HG02885 (cell line): ENCODE results near the gene FOXP1.

Source experiments
- ATAC-seq: cut with Tn5 transposase; IDR thresholded peaks from one replicate; pipeline ENCODE4 v1.9.1; 2021; ENCODE audit warnings: mild to moderate bottlenecking; ENCODE audit not compliant: unreplicated experiment, poor library complexity

FOXP1 gene

DNA sequence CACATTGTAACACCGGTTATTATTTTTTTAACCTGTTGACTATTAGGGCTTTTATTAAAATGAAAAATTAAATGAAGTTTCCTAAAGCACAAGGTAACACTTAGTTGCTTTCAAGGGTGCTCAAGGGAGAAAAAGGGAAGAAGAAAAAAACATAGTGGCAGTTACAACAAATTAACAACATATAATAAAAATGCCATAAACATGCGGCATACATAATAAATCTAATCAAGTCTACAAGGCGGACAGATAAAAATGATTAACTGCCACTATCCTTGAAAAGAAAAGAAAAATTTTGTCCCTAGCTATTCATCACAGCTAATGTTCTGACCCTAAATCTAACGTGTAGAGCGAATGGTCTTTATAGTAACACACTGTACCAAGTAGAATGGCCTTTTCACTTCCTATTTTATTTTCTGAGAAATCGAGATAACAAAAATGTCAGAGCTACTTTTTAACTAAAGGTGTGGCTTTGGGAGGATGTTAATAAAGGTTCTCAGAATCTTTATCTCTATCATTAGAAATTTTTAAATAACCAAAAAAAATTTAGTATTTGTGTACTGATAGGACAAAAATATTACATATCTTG lies 194.9 kb downstream of the FOXP1 start:
- ATAC-seq: no peak

DNA sequence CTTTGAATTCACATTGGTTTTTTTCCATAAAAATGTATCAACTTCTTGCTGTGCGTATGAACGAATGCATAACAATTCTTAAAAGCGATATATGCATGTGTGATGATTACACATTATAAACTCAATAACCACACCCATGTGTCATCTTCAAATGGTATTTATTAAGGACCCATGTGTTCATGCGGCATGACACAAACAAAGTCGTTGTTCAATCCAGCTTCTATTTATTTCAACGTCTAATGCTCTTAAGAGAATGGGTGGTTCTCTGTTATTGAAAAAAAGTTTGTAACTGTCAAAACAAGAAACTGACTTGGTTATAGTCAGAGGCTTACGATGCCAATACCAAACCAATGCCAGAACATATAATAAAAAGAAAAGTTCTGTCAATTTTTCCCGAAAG lies 195.9 kb downstream of the FOXP1 start:
- no peak for ATAC-seq

DNA sequence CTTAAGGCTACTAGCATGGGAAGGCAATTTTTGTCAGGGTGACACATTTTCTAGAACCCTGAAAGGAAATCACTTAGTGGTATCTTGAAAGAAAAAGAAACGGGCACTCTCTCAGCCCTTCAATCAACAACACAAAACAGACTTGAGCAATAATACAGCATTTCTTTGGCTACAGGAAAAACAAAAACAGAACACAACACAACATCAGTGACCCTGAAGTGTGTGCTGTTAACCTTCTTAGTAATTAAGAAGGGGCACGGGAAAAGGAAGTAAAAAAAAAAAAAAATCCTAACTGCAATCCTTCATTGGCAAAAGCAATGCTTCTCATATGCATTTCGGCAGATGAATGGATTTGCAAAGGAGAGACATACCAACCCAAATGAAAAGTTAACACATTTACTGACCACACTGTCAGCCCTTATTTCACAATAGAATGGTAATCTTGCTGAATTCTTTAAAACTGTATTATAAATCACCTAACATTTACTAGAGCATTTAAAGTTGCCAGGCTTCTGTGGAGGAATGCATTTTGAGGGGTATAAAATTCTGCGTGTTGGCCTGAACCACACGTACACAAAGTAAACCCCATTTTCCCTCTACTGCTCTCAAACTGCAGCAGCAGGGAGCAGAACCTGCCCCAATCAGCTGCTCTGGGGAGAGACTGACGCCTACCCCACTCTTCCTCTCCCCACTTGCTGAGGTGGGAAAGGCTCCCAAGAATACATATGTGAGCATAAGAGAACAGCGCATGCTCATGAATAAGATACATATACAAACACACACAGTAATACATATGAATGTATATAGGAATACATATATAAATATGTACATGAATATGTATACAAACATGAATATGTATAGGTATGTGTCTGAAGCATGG lies 198.5 kb downstream of the FOXP1 start:
- no peak for ATAC-seq

DNA sequence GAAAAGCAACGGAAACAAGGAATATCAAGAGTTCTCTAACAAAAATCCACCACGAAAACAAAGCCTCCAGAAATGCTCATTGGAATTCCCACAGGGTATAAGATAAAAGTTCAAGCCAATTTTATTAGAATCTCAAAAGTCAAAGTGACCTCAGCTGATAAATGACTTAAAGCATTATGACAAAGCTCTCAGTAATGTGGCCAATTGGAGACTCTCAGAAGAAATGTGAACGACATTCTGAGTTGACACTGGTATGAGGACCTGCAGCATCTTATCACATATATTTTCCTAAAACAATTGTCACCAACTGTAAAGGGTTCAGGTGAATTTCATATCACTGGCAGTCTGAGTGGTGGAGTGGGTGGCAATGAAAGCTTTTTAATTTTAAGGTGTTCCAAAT lies 199.1 kb downstream of the FOXP1 start:
- no peak for ATAC-seq

DNA sequence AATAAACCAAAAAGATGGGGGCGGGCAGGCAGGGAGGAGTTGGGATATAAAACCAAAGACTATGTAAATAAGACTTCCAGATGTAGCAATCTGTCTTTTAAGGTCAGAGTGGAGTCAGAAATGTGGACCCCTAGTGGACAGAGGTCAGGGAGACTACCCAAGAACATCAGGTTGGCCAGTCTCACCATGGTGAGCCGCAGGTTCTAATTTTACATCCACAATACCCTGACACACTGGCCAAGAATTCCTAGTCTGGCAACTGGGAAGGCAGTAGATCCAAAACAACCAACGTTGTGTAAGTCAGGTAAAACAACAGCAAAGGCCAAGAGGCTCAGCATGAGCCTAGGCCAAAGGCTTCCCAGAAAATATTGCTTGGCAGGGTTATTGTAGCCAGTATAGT lies 203.4 kb downstream of the FOXP1 start:
- ATAC-seq: no peak

DNA sequence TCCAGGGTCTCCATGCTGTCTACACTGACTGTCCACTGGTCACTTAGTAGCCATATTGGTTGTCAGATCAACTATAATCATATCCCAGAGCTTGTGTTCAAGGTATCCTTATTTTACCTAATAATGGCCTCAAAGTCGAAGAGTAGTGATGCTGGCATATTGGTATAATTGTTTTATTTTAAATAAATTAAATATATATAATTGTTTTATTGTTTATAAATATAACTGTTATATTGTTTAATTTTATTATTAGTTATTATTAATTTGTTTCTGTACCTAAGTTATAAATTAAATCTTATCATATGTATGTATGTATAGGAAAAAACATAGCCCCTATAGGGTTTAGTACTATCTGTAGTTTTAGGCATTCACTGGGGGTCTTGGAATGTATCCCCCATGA lies 205.0 kb downstream of the FOXP1 start:
- no peak for ATAC-seq

DNA sequence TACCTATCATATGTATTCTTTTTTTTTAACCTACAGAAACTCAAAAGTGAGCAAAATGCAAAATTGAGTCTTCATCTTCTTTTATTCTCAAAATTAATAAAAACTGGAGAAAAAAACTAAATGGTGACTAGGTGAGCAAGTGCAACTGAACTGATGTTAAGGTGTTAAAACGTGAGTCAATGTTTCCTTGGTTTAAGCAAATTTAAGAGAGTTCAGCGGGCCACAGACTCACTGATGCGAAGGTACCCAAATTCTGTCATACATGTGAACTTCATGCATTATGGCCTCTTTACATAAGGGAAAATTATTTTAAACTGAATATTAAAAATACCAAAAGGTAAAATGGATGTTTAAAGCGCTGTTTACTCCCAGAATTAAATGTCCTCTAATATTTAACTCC lies 206.6 kb downstream of the FOXP1 start:
- ATAC-seq: no peak

DNA sequence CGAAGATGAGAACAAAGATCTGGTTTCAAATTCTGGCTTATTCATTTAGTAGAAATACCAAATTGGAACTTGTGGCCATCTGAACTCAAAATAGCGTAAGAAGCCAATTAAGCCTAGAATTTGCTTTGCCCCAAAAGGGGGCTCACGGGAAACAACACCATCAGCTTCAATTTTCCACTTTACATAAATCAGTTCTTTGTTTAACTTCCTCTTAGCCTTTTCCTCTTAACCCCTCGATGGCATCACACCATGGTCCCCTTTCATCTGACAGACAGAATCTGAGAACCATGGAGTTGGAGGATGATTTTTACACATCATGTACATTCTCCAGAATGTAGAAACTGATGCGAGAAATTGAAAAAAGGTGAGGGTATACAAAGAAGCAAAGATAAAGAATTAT lies 207.0 kb downstream of the FOXP1 start:
- ATAC-seq: no peak

DNA sequence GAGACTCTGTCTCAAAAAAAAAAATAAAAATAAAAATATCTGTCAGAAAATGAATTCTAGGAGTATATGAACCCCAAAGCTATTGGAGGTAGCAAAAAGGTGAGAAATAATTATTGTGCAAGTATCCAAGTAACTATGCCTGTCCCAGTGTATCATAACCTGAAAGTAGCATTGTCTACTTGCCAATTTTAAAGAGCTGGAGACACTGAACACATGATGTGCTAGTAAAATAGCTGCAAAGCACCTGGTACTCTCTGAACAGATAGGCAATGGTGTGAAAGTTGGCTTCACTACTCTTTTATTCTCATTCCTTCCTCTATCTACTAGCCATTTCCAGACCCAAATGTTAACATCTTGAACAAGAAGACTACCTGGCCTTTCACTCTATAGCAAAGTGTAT lies 208.9 kb downstream of the FOXP1 start:
- ATAC-seq: no peak

DNA sequence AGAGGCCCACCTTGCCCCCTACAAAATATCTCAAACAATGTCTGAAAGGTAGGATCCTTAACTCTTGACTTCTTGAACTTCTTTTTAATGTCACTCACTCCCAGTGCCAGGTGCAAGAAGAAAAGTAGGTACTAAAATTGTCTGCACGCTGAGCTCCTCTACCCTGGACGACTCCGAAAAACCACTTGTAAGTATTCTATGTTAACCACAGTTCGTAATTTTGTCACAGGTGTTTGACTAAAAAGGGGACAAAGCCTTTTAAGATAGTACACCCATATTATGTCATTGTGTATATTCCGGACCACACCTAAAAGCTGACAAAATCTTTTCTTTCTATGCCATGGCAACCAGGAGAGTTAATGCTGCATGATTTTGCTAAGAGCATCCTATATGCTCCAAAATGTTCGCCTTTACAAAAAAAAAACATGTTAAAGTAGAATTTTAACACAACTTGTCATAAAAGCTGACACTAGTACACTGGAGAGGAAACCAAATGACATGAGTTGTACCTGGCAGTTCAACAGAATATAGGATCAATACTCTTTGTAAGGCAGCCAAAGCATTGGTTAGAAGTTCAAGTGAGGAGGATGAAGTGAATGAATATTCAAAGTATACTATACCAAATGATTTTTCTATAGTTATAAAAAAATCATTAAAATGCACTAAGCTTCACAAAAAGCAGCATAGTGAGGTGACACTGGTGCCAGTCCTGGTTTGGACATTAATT lies 210.5 kb downstream of the FOXP1 start:
- no peak for ATAC-seq

DNA sequence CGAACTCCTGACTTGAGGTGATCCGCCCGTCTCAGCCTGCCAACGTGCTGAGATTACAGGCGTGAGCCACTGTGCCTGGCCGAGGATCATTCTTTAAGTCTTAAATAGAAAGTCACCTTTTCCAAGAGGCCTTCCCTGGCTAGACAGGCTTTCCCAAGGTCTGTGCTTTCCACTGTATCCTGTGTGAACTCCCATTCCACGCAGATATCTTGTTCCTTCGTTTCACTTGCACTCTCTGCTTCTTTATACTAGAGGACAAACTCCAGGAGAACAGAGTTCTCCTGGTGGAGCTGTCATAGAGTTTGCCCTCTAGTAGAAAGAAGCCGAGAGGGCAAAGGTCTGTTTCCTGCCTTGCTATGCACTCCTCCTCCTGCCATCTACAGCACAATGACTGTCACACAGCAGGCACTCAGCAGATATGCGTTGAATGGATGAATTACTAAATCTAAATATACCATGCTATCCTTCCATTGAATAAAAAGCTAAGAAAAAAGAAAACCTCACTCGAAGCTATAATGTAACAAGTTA lies 211.2 kb downstream of the FOXP1 start:
- no peak for ATAC-seq

DNA sequence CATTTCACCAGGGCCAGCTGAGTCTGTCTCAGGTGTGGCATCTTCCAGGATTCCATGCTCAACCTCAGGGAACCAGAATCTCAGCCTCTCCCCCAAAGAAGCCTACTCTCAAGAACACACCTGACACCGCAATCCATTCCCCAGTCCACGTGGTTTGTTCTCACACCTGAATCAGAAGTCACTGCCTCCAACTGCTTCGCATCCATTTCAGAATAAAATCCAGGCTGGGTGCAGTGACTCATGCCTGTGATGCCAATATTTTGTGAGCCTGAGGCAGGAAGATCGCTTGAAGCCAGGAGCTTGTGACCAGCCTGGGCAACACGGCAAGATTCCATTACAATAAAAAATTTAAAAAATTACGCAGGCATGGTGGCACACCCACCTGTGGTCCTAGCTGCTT lies 212.2 kb downstream of the FOXP1 start:
- no peak for ATAC-seq

DNA sequence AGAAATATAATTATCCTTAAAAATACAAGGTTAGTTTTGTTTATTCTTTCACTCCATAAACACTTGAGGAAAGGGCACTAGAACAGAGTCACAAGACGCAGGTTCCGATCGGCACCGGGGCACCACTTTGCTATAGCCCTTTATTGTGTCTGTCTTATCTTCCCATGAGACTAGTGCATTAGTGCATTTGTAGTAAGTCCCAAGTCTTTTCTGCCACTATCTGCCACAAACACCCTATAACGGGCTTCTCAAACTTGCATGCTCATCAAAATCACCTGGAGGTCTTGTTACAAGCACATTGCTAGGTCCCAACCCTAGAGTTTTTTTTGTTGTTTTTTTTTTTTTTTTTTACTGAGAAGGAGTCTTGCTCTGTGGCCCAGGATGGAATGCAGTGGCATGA lies 213.1 kb downstream of the FOXP1 start:
- ATAC-seq: no peak

DNA sequence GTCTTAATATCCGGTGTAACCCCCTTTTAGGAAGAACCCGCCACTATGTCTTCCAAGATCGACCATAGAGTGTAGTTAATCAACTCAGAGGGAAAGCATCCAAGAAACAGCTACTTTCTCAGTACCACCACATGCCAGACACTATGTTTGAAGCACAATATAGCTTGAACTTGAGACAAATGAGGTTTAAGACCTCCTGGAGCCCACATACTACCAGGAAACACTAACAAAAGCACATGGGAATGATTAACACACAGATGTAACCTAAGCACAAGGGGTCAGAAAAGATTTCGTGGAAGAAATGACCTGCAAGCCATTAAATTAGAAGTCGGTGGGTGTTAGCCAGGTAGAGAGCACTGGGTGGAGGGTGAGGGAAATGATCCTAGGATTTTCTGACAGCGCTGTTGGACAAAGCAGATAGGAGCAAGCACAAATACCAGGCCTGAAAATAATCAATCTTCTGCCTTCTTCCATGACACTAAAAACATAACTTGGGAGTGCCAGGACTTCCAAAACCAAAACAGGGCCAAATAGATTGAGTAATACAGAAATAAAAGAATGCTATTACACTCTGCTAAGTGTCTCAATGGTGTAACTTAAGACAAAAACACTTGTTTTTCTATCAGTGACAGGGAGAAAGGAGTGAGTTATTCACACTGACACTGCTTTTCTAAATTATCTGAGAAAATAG lies 213.7 kb downstream of the FOXP1 start:
- ATAC-seq: no peak

DNA sequence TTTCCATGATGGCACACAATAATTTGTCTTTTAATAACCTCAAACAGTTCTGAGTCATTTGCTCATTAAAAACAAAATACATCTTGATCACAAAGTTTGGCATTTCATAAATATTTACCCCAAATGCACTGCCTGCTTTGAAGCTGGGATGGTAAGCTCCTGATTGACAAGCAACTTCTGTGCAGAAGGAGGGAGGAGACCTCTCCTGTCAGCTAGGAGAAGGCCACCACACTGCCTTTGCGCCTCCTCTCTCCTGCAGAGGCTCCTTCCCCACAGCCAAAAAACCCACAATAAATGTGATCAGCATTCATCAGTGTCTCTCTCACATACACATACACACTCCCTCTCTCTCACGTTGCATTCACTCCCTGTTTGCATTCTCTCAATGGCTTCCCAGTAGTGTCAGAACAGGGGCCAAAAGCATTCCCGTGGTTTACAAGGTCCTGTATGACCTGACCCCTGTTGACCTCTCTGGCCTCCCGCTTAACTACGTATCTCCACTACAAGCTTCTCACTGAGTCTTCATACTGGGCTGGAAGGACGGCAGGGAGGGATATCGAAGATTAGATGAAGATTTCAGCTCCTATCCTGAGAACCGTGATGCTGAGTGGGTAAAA lies 216.4 kb downstream of the FOXP1 start:
- no peak for ATAC-seq

DNA sequence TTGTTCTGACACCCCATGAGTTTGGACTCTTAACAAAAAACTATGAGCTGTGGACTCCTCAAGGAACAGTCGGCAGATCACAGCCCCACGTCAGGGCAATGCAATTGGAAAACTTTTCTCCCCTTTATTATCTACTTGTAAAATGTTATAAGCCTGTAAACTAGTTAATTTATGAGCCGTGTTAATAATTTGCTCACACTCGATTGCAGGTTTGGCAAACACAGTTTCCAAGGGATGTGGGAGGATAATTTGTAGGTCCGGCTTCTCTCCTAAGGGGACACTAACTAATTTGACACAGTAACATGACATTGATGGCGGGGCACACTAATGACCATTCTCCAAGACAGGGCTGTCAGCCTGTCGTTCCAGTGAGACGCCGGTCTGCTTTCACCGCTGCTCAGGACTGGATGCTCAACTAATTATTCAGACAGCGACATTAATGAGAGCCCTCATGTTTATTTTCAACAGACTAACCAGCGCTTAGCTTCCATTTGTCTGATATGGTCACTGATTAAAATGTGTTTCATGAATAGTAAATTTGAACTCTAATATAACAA lies 222.1 kb downstream of the FOXP1 start:
- no peak for ATAC-seq

DNA sequence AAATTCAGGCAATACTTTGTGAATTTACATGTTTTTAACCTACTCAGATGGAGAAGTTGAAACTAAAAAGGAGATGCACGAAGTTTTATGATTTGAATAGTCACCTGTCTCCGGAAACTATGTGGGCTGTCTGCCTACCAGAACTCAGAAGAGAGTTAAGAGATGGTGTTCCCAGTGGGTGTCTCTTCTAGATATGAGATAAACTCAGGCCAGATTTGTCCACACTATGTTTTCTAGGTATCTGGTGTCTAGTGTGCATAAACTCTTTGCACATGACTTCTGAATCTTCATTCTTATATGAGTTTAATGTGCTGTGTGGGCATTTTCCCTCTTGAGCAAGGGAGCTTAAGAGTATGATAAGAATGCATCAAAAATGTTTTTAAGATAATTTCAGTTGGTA lies 222.8 kb downstream of the FOXP1 start:
- ATAC-seq: peak; percentile 91

DNA sequence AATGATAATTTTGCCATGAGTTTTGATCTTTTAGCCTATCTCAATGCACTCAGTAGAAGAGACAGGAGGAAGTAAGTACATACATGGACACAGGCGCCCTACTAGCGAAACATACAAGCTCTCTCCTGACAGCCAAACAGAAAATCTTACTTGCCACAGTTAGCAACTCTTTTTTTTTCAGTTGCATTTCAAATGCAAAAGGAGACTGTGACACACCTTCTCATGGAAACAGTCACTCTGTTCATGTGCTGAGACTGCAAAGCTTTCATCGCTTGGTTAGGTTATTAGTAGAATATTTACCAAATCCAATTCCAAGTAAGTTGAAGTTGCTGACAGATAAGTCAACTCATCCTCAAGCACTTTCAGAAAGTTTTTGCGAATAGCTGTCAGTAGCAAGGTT lies 223.3 kb downstream of the FOXP1 start:
- peak; percentile 3 for ATAC-seq

DNA sequence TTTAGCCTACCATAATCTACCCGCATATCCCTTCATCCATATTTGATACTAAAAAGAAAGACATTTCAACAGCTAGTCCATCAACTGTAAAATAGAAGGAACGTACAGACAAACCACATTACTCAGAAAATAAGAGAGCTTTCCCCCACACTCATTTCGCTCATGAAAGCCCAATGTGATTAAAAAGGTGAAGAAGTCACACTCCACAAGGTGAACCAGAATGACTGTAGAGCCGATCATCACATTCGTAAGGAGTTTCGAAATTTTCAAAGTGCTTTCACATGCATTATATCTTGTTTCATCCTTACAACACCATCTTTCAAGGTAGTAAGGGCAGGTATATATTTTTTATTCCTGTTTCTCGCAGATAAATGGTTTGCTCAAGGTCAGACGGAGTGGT lies 225.3 kb downstream of the FOXP1 start:
- ATAC-seq: peak; percentile 50

DNA sequence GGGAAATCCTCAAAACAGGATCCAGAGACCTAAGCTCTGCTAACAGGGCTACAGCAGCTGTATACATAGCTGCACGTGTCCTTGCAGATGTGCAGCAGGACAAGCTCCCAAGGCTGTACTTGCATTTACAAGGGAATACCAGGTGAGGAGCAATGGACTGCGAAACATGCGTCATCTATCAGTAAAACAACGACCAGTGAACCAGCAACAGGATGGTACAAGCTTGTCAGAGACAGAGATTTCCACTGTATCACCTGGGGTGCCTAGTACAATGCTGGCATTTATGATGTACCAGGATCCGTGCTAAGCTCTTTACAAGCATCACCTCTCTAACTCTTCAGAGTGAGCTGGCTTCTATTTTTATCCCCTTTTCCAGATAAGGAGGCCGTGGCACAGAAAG lies 227.3 kb downstream of the FOXP1 start:
- ATAC-seq: no peak
